ENCODE data around the gene TSHZ2.

TSHZ2 gene

GRCh38 chr20:53253668-53254067 is 281.5 kb downstream of the TSHZ2 start:
- H3K27me3 ChIP-seq (replicated peaks) = no peaks in the 10 kb centered on the region
- no peak for TF ChIP-seq CTCF (IDR thresholded peaks at IDR 0.05; ENCODE audit: low read depth, low read length, missing control alignments)
- in situ Hi-C loops (cut with HindIII; ENCODE audit: low pct_ligation_motif_present, low sequenced_read_pairs) = no loop called here

GRCh38 chr20:53255102-53255710 is 283.0 kb downstream of the TSHZ2 start:
- no peak overlapping the region for H3K4me3 ChIP-seq (ENCODE audit: low read depth, low read length)
- H3K27ac ChIP-seq = no peak overlapping the region
- in situ Hi-C loops (cut with HindIII; ENCODE audit: low pct_ligation_motif_present, low sequenced_read_pairs) = no loop called here
- no peak for DNase-seq
- H3K36me3 ChIP-seq (replicated peaks) = no peaks in the 10 kb centered on the region
- no peak for TF ChIP-seq CTCF (IDR thresholded peaks at IDR 0.05; ENCODE audit: low read depth, low read length, missing control alignments)
- H3K27me3 ChIP-seq (replicated peaks) = no peaks in the 10 kb centered on the region

More at GRCh38 chr20:53253668-53254067, 281.5 kb downstream of the TSHZ2 start:
- Histone ChIP-seq H3K36me3 (replicated peaks) (no peaks in the 10 kb centered on the region), H3K4me3 (ENCODE audit: low read depth, low read length) (no peak overlapping the region), H3K27ac (no peak overlapping the region)
- no peak for DNase-seq

GRCh38 chr20:53258741-53259140 is 286.6 kb downstream of the TSHZ2 start:
- Histone ChIP-seq H3K4me3 (ENCODE audit: low read depth, low read length) (no peak overlapping the region), H3K36me3 (replicated peaks) (no peaks in the 10 kb centered on the region), H3K27me3 (replicated peaks) (no peaks in the 10 kb centered on the region), H3K27ac (no peak overlapping the region)
- no peak for TF ChIP-seq CTCF (IDR thresholded peaks at IDR 0.05; ENCODE audit: low read depth, low read length, missing control alignments)
- DNase-seq = no peak
- in situ Hi-C loops (cut with HindIII; ENCODE audit: low pct_ligation_motif_present, low sequenced_read_pairs) = no loop called here

- Histone ChIP-seq H3K4me3 (ENCODE audit: low read depth, low read length) (no peak overlapping the region), H3K27ac (no peak overlapping the region), H3K36me3 (replicated peaks) (no peaks in the 10 kb centered on the region), H3K27me3 (replicated peaks) (no peaks in the 10 kb centered on the region)
- DNase-seq = no peak
- in situ Hi-C loops (cut with HindIII; ENCODE audit: low pct_ligation_motif_present, low sequenced_read_pairs) = no loop called here
- no peak for TF ChIP-seq CTCF (IDR thresholded peaks at IDR 0.05; ENCODE audit: low read depth, low read length, missing control alignments)
These were observed 288.0 kb downstream of the TSHZ2 start for GRCh38 chr20:53260168-53260567.

- in situ Hi-C loops (cut with HindIII; ENCODE audit: low pct_ligation_motif_present, low sequenced_read_pairs) = no loop called here
- Histone ChIP-seq H3K27me3 (replicated peaks) (no peaks in the 10 kb centered on the region), H3K27ac (no peak overlapping the region), H3K4me3 (ENCODE audit: low read depth, low read length) (no peak overlapping the region), H3K36me3 (replicated peaks) (no peaks in the 10 kb centered on the region)
- no peak for DNase-seq
- TF ChIP-seq CTCF (IDR thresholded peaks at IDR 0.05; ENCODE audit: low read depth, low read length, missing control alignments) = no peak
These were observed 288.4 kb downstream of the TSHZ2 start for GRCh38 chr20:53260591-53260990.

- in situ Hi-C loops (cut with HindIII; ENCODE audit: low pct_ligation_motif_present, low sequenced_read_pairs) = no loop called here
- no peak for DNase-seq
- Histone ChIP-seq H3K27ac (no peak overlapping the region), H3K36me3 (replicated peaks) (no peaks in the 10 kb centered on the region), H3K4me3 (ENCODE audit: low read depth, low read length) (no peak overlapping the region), H3K27me3 (replicated peaks) (no peaks in the 10 kb centered on the region)
- no peak for TF ChIP-seq CTCF (IDR thresholded peaks at IDR 0.05; ENCODE audit: low read depth, low read length, missing control alignments)
These were observed 290.2 kb downstream of the TSHZ2 start for GRCh38 chr20:53262365-53262764.
